ENCODE measurements around the gene STAT1. TPM values are rescaled to one million over a fixed set of nuclear protein-coding genes. Genes with fewer than 3 reads are reported as not detected.

STAT1 gene
- total RNA-seq, 2 experiments from 2014 or later = 876 to 958 TPM

DNA sequence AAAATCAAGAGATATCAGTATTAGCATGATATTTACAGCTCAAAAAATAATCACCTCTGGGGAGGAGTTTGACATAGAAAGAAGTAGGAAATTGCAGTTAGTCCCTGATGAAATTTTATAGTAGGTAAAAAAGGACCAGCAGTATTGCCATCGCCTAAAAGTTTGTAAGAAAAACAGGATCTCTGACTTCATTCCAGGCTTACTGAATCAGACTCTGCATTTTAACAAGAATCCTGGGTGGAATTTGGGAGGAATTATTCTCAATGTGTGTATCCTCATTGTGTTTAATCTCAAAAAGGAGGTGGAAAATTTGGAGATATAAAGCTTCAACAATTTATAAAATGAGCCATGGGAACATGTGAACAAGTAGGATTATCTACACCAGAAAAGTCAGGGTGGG is 31.2 kb upstream of the STAT1 start:
- Mint-ChIP-seq H3K27ac (no peak overlapping the region), H3K9me3 (peaks cover 7% of the 10 kb centered on the region), H3K4me3 (no peak overlapping the region), H3K27me3 (no peaks in the 10 kb centered on the region), H3K36me3 (ENCODE audit: low read depth) (peaks cover 47% of the 10 kb centered on the region), H3K4me1 (peaks cover 11% of the 10 kb centered on the region)
- no peak for DNase-seq
- POLR2A ChIA-PET = no interaction called here
- CTCF ChIA-PET = interaction anchor here (0.6 to 1.3 kb wide), 2 partner anchors 11 to 343 kb away, joined by 3 to 4 read pairs; no protein-coding TSS in a partner anchor

DNA sequence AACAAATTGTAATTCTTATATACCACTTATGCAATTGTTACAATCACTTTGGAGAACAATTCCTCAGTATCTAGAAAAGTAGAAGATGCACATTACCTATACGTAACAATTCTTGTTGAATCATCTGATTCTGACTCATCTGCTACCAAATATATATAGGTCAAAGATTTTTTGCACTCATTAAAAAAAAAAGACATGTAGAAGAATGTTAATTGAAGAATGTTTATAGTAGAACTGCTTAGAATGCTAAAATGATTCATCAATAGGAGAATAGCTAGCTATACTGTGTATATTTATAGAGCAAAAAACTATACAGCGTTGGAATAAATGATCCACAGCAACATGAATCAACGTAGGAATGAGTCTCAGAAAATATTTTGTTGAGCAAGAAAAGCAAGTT is 29.5 kb upstream of the STAT1 start:
- peaks cover 57% of the 10 kb centered on the region for H3K36me3 Mint-ChIP-seq (ENCODE audit: low read depth)
- H3K27me3 Mint-ChIP-seq = no peaks in the 10 kb centered on the region
- ChIA-PET POLR2A (no interaction called here), CTCF (interaction anchor here (0.7 kb wide), 1 partner anchor 27 kb away, joined by 3 read pairs; no protein-coding TSS in a partner anchor)
- H3K4me1 Mint-ChIP-seq = peaks cover 21% of the 10 kb centered on the region
- DNase-seq = no peak
- H3K9me3 Mint-ChIP-seq = peaks cover 7% of the 10 kb centered on the region
- H3K4me3 Mint-ChIP-seq = no peak overlapping the region
- no peak overlapping the region for H3K27ac Mint-ChIP-seq

DNA sequence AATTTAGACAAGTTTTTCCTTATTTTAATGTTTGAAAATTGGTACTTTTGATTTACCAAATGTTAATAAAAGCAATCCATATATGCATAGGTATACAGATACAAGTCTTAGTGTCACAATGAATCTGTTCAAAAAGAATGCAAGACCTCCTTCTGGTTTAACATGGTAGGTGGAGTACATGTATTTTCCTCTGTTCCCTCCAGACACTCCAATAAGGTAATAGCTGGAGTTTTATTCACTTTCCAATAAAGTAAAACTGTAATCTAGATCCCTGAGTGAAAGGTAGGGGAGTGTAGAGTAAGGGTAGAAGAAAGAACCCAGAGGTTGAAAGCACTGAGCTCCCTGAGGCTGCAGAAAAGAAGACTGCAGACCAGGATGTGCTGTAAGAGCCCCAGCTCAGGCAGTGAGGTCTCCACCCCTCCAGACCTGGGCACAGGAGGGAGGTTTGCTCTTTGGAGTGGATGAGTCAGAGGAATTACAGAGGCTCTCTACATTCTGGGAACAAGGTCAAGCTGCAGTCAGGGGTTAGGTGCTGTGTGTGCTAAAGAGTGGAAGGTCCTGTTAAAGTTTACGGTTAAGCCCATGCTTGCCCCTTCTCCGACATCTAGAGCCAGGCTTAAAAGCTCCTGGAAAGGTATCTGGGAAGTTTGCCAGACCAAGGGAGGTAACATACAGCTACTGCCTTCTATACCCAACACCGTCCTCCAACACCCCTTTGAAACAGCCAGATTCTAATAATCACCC is 27.6 kb upstream of the STAT1 start:
- DNase-seq = no peak
- H3K27me3 Mint-ChIP-seq = no peaks in the 10 kb centered on the region
- H3K4me3 Mint-ChIP-seq = no peak overlapping the region
- CTCF ChIA-PET = interaction anchor here (0.7 to 8.4 kb wide), 6 partner anchors 9 to 115 kb away, joined by 3 to 48 read pairs (median 4); no protein-coding TSS in a partner anchor
- no peak overlapping the region for H3K27ac Mint-ChIP-seq
- peaks cover 34% of the 10 kb centered on the region for H3K4me1 Mint-ChIP-seq
- peaks cover 7% of the 10 kb centered on the region for H3K9me3 Mint-ChIP-seq
- H3K36me3 Mint-ChIP-seq (ENCODE audit: low read depth) = peaks cover 64% of the 10 kb centered on the region
- POLR2A ChIA-PET = no interaction called here

DNA sequence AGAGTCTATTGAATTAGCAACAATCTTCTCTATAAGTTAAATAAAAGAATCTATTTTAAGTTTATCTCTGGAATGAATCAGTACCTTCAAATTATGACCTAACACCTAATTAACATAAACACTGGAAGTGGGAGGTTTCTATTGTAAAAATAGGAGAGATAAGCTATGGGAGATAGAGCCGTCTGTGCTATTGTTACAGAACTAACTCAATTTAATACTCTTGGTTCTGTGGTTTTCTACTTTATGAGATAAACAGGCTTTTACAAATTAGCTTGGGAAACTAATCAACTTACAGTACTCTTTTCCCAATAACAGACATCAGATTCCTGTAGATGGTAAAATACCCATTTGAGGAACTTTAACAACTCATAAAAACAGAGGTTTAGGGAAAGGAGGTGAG is 25.6 kb upstream of the STAT1 start:
- H3K9me3 Mint-ChIP-seq = peaks cover 2% of the 10 kb centered on the region
- H3K4me1 Mint-ChIP-seq = peaks cover 34% of the 10 kb centered on the region
- no peak overlapping the region for H3K4me3 Mint-ChIP-seq
- ChIA-PET POLR2A (no interaction called here), CTCF (interaction anchor here (1.0 to 8.4 kb wide), 4 partner anchors 11 to 24 kb away, joined by 3 to 48 read pairs (median 12); no protein-coding TSS in a partner anchor)
- peaks cover 66% of the 10 kb centered on the region for H3K36me3 Mint-ChIP-seq (ENCODE audit: low read depth)
- H3K27me3 Mint-ChIP-seq = no peaks in the 10 kb centered on the region
- no peak for DNase-seq
- H3K27ac Mint-ChIP-seq = no peak overlapping the region

DNA sequence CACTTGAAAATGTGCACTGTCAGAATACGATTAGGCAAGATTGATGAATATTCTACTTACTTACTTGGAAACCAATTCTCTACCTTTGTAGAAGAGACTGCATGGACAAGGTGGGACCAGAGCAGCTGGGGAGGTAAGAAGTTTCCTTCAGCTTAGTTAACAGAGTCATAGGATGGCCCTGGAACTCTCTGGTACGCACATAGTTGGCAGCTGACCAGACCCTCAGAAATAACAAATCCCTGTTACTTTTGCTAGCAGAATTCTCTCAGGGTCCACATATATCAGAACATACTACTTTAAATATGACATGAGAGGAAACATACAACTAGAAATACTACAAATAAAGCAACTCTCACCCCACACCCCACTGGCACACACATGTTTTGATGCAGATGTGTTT is 24.8 kb upstream of the STAT1 start:
- H3K27ac Mint-ChIP-seq = peak overlapping the region; percentile 68
- ChIA-PET POLR2A (no interaction called here), CTCF (interaction anchor here (0.8 to 8.4 kb wide), 3 partner anchors 10 to 23 kb away, joined by 3 to 48 read pairs (median 20); no protein-coding TSS in a partner anchor)
- H3K4me3 Mint-ChIP-seq = no peak overlapping the region
- peaks cover 34% of the 10 kb centered on the region for H3K4me1 Mint-ChIP-seq
- peaks cover 61% of the 10 kb centered on the region for H3K36me3 Mint-ChIP-seq (ENCODE audit: low read depth)
- DNase-seq = no peak
- H3K27me3 Mint-ChIP-seq = no peaks in the 10 kb centered on the region
- H3K9me3 Mint-ChIP-seq = no peaks in the 10 kb centered on the region

DNA sequence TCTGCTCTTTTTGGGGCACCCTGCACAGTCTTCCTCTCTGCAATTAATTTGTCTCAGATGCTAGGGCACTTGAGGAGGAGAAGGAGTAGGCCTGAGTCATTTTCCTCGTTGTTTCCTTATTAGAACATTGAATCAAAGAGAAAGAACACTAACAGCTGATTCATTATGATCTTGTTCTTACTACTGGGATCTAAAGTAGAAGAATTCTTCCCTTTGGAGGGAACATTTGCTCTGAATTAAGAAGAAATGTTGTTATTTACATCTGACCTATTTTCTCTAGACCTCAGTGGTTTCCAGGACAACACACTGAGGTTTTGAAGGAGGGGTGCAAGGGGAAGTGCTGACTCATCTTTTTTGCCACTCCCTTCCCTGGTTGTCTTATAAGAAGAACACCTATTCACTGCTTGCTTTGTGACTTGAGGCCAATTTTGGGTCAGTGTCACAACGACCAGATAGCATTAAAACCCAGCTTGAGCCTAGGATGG is 24.3 kb upstream of the STAT1 start:
- Mint-ChIP-seq H3K27ac (peak overlapping the region; percentile 68), H3K9me3 (no peaks in the 10 kb centered on the region), H3K4me1 (peaks cover 34% of the 10 kb centered on the region), H3K4me3 (no peak overlapping the region), H3K36me3 (ENCODE audit: low read depth) (peaks cover 66% of the 10 kb centered on the region), H3K27me3 (no peaks in the 10 kb centered on the region)
- DNase-seq = peak; percentile 56
- POLR2A ChIA-PET = no interaction called here
- CTCF ChIA-PET = interaction anchor here (0.8 to 8.4 kb wide), 7 partner anchors 9 to 117 kb away, joined by 3 to 48 read pairs (median 3); no protein-coding TSS in a partner anchor

DNA sequence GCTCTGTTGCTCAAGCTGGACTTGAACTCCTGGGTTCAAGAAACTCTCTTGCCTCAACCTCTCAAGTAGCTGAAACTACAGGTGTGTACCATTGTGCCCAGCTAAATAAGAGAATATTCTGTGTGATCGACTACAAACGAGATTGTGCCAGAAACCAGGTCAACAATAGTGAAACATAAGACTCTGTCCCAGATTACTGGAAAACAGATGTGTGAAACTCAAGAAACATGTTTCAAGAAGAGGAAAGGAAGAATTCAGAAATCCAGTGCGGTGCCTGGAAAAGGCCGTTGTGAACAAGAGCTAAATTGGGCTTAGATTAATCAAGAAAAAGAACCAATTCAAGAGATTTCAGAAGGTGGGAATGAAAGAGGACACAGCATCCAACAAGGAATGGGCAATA is 23.4 kb upstream of the STAT1 start:
- Mint-ChIP-seq H3K9me3 (no peaks in the 10 kb centered on the region), H3K27me3 (no peaks in the 10 kb centered on the region), H3K27ac (peak overlapping the region; percentile 68), H3K4me3 (no peak overlapping the region), H3K36me3 (ENCODE audit: low read depth) (peaks cover 74% of the 10 kb centered on the region), H3K4me1 (peaks cover 38% of the 10 kb centered on the region)
- ChIA-PET POLR2A (no interaction called here), CTCF (interaction anchor here (0.9 to 8.4 kb wide), 5 partner anchors 8 to 18 kb away, joined by 3 to 48 read pairs (median 4); no protein-coding TSS in a partner anchor)
- no peak for DNase-seq

DNA sequence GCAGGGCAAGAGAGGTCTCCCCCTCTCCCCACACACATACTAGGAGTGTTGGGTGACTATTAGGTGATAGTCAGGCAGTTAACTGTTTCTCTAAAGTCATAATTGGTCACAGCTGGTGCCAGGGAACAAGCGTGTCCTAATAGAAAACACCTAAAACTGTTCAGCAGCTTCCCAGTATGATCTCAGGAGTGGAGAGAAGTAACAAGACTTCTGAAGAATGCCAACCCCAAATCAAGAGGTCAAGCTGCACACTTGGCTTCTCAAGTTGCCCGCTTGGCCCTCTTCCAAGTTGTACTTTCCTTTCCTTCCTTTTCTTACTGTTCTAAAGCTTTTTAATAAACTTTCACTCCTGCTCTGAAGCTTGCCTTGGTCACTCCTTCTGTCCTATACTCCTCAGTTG is 22.4 kb upstream of the STAT1 start:
- Mint-ChIP-seq H3K36me3 (ENCODE audit: low read depth) (peaks cover 74% of the 10 kb centered on the region), H3K9me3 (no peaks in the 10 kb centered on the region)
- POLR2A ChIA-PET = no interaction called here

DNA sequence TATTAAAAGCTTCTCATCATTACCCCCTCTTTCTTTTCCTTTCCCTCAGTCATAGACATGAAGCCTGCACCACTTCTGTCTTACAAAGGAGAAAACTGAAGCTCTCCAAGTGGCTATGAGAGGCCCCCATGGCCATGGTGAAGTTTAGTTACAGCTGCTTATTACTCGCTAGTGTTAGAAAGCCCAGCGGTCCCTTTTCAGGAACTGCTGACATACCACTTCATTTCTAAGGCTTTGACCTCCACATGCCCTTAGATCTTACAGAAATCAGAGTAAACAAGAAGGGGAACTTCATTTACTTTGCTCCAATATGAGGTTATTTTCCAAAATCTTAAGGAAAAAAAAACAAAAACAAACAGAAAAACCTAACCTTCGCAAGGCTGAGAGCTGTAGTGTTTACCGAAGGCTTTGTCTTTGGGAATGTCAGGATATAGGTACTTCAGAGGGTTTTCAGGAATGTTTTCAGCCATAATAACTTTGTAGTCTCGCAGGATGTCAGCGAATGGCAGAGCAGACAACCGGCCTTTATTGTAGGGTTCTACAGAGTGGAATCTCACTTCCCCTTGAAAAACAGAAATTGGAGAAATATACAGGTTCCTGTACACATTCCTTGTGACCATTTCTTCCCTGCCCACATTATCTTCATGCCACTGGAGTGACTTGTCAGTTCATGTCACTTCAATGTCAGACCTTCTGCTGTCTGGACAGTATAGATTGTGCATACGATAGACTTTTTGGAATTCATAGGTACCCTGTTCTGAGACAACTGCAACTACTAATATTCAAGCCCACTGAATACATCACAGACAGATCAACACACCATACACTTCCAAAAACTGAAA is 18.8 kb upstream of the STAT1 start:
- H3K4me1 Mint-ChIP-seq = peaks cover 53% of the 10 kb centered on the region
- no peaks in the 10 kb centered on the region for H3K9me3 Mint-ChIP-seq
- peaks cover 73% of the 10 kb centered on the region for H3K36me3 Mint-ChIP-seq (ENCODE audit: low read depth)
- ChIA-PET POLR2A (no interaction called here), CTCF (no interaction called here)
- no peaks in the 10 kb centered on the region for H3K27me3 Mint-ChIP-seq
- DNase-seq = no peak
- no peak overlapping the region for H3K27ac Mint-ChIP-seq
- no peak overlapping the region for H3K4me3 Mint-ChIP-seq

More for the DNA sequence above, 22.4 kb upstream of the STAT1 start:
- Mint-ChIP-seq H3K4me1 (peaks cover 38% of the 10 kb centered on the region), H3K4me3 (no peak overlapping the region), H3K27ac (no peak overlapping the region), H3K27me3 (no peaks in the 10 kb centered on the region)
- DNase-seq = no peak
- CTCF ChIA-PET = interaction anchor here (0.9 to 8.4 kb wide), 4 partner anchors 14 to 27 kb away, joined by 3 to 48 read pairs (median 3); no protein-coding TSS in a partner anchor

DNA sequence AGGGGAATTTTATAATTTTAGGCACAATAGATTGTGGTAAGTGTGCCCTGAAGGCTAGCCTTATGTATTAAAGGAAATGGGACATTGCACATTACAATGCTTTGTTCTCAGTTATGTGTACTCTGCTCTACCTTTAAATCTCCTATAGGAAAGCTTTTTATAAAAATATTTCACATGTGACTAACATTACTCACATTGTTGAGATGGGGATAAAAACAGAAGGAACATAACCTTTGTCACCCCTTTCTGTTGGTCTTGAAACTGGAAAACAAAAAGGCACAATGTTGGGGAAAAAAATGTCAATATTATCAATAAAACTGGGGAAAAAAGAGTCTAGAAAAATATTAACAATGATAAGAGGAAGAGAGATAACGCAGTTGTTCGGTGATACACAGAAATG is 17.3 kb upstream of the STAT1 start:
- no peak overlapping the region for H3K4me3 Mint-ChIP-seq
- H3K4me1 Mint-ChIP-seq = peaks cover 60% of the 10 kb centered on the region
- POLR2A ChIA-PET = no interaction called here

DNA sequence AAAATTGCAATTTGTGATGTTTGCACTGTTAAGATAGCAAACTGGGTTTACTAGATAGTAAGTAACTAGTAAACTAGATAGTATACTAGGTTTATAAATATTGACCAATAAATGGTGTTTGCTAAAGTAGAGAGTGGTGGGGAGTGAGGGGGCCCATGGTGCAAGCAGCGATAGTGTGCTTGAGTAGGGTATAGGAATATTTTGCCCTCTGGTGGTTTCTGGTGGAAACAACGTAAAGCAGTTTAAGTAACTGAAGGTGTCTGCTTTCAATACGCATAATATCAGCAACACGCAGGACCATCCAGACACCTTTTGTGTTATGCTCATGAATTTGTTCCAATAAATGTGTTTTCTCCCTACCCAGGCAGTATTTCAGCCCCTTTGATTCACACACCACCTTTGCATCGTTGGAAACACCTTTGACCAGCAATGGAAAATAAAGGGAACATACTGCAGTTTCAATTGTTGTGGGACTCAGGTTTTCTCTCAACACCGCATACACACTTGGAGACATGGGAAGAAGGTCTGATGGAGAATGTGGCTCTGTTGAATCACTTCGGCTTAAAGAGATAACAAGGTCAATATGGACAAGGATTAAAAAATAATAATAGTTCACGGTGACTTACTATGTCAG is 16.7 kb upstream of the STAT1 start:
- peak; percentile 73 for DNase-seq
- no peaks in the 10 kb centered on the region for H3K27me3 Mint-ChIP-seq
- ChIA-PET POLR2A (no interaction called here), CTCF (interaction anchor here (1.4 to 3.1 kb wide), 2 partner anchors 9 to 17 kb away, joined by 3 to 20 read pairs; partner anchors contain the start of gene STAT1)
- peaks cover 7% of the 10 kb centered on the region for H3K9me3 Mint-ChIP-seq
- H3K4me3 Mint-ChIP-seq = no peak overlapping the region
- H3K4me1 Mint-ChIP-seq = peaks cover 66% of the 10 kb centered on the region
- H3K27ac Mint-ChIP-seq = peak overlapping the region; percentile 32
- peaks cover 75% of the 10 kb centered on the region for H3K36me3 Mint-ChIP-seq (ENCODE audit: low read depth)

More for the DNA sequence above, 17.3 kb upstream of the STAT1 start:
- DNase-seq = no peak
- H3K27me3 Mint-ChIP-seq = no peaks in the 10 kb centered on the region
- peaks cover 3% of the 10 kb centered on the region for H3K9me3 Mint-ChIP-seq
- peak overlapping the region; percentile 33 for H3K27ac Mint-ChIP-seq
- CTCF ChIA-PET = no interaction called here
- peaks cover 74% of the 10 kb centered on the region for H3K36me3 Mint-ChIP-seq (ENCODE audit: low read depth)

DNA sequence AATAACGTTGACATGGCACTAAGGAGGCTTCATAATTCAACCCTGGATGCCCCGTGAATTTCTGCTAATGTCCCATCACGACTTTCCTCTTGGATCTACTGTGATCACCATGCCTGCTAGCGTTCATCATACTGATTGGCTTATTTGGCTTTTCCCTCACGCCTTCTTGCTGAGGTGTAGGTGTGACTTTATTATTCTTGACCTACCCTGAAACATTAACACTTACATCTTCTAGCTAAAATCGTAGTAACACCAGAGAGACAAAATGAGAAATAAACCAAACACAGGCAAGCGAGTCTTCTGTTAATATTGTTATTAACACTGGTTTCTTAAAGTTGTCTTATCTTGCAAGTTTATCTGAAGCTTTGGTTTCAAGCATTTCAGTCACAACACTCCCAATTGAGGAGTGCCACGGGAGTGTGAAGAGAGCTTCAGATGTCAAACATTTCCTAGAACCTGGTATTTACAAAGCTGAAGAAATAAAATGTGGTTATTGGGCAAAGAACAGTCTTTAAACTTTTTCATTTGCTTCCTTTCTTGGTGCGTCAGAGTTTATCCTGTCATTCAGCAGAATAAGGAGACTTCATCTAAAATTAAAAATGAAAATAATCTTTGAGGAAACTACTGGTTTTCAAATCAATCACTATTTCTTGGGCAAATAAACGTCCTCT is 15.4 kb upstream of the STAT1 start:
- Mint-ChIP-seq H3K27me3 (no peaks in the 10 kb centered on the region), H3K4me1 (peaks cover 77% of the 10 kb centered on the region), H3K9me3 (peaks cover 10% of the 10 kb centered on the region), H3K27ac (peak overlapping the region; percentile 69), H3K4me3 (peak overlapping the region; percentile 39), H3K36me3 (ENCODE audit: low read depth) (peaks cover 68% of the 10 kb centered on the region)
- POLR2A ChIA-PET = interaction anchor here (0.7 to 1.2 kb wide), 2 partner anchors 15 to 18 kb away, joined by 4 read pairs; no protein-coding TSS in a partner anchor
- CTCF ChIA-PET = interaction anchor here (0.7 to 3.1 kb wide), 5 partner anchors 9 to 126 kb away, joined by 3 to 20 read pairs (median 4); partner anchors contain the start of gene STAT1
- DNase-seq = no peak

Measured in activated CD4-positive, alpha-beta T cell treated with anti-CD3 and anti-CD28 coated beads, Interleukin-2, amount 10 ng/mL, durations not matched to agents 7 days and 5 days (primary cell).